Thymus (tissue), 11 donors: ENCODE results near the gene ZBTB20. TPM values are rescaled to one million over a fixed set of nuclear protein-coding genes. Genes with fewer than 3 reads are reported as not detected.

ENCODE experiments used
- DNase-seq, 9 donors: peaks; one replicate each; pipeline ENCODE4 v3.0.0-alpha.2; 2013; ENCODE audit warnings: low spot score in 9 of 9, low read depth in 6 of 9, missing footprints in 1 of 9
- H3K27ac ChIP-seq, 2 donors: one replicate each; pipeline ENCODE4 v1.5.1; 2013; ENCODE audit warnings: control low read depth in 1 of 2, low read depth in 1 of 2, low read length in 1 of 2, mild to moderate bottlenecking in 1 of 2, moderate library complexity in 1 of 2
- H3K27me3 ChIP-seq, 2 donors: one replicate each; pipeline ENCODE4 v1.5.1; 2013; ENCODE audit warnings: low read length in 1 of 2; ENCODE audit not compliant: control insufficient read depth in 2 of 2, insufficient read depth in 1 of 2
- H3K36me3 ChIP-seq, 2 donors: one replicate each; pipeline ENCODE4 v1.5.1; 2013; ENCODE audit warnings: low read length in 1 of 2, mild to moderate bottlenecking in 1 of 2, moderate library complexity in 1 of 2; ENCODE audit not compliant: control insufficient read depth in 2 of 2, insufficient read depth in 2 of 2
- H3K4me1 ChIP-seq, 2 donors: one replicate each; pipeline ENCODE4 v1.5.1; 2013; ENCODE audit warnings: low read length in 2 of 2; ENCODE audit not compliant: control insufficient read depth in 2 of 2, insufficient read depth in 2 of 2
- H3K4me3 ChIP-seq, 2 donors: one replicate each; pipeline ENCODE4 v1.5.1; 2013; ENCODE audit warnings: low read length in 2 of 2, control low read depth in 1 of 2, mild to moderate bottlenecking in 1 of 2
- H3K9me3 ChIP-seq, 2 donors: one replicate each; pipeline ENCODE4 v1.5.1; 2013; ENCODE audit warnings: low read length in 1 of 2, mild to moderate bottlenecking in 1 of 2; ENCODE audit not compliant: control insufficient read depth in 2 of 2, insufficient read depth in 1 of 2
- WGBS: extraction: QIAGEN DNeasy Blood & Tissue Kit; methylation state at CpG from one replicate; pipeline ENCODE4 v1.1.7; 2013; 5-methylcytosine and 5-hydroxymethylcytosine counted together
- polyA plus RNA-seq: library from polyadenylated mRNA; stranded (reverse); fragments of 200-250 nt; gene quantifications from one replicate; pipeline ENCODE4 v1.2.3, GENCODE V29; 2013
- total RNA-seq: library from RNA; stranded (reverse); fragments of 120-200 nt; gene quantifications from one replicate; pipeline ENCODE4 v1.2.4, GENCODE V29; 2013
- donor health status: healthy.

The ZBTB20 gene
- total and polyA plus RNA-seq, 2 donors = 1.2 to 8.9 TPM

- Histone ChIP-seq H3K36me3 (no peaks in the 10 kb centered on the region), H3K27me3 (no peaks in the 10 kb centered on the region), H3K4me1 (no peaks in the 10 kb centered on the region), H3K27ac (no peak overlapping the region), H3K9me3 (no peaks in the 10 kb centered on the region), H3K4me3 (no peak overlapping the region)
- no peak for DNase-seq
- 97% methylated on average over 3 of the region's 3 CpGs for WGBS
These were observed 574.6 kb downstream of the ZBTB20 start for GRCh38 chr3:114572364-114573062.

DNA sequence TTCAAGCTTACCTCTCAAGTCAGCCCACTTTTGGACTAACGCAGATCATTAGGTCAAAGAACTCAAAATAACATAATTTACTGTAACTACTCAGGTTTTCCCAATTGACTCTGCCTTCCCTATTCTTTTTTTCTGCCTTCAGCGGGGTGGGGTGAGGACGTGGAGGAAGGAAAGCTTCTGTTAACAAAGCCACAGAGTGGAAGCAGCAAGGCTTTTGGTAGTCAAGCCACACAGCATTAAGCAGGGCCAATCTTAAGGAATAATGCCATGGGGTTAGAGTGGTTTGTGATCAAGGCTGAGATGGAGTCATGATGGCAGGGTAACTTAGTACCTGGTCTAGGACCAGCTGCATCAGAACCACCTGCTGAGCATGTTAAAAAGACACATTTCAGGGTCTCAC is 575.7 kb downstream of the ZBTB20 start:
- Histone ChIP-seq H3K9me3 (no peaks in the 10 kb centered on the region), H3K36me3 (no peaks in the 10 kb centered on the region), H3K4me1 (no peaks in the 10 kb centered on the region), H3K27ac (no peak overlapping the region), H3K27me3 (no peaks in the 10 kb centered on the region), H3K4me3 (no peak overlapping the region)
- 95% methylated on average over 3 of the region's 3 CpGs for WGBS
- DNase-seq = no peak

GRCh38 chr3:114569186-114569585 is 577.9 kb downstream of the ZBTB20 start:
- no peaks in the 10 kb centered on the region for H3K9me3 ChIP-seq
- no peak overlapping the region for H3K27ac ChIP-seq
- WGBS = 88% methylated on average over 2 of the region's 2 CpGs
- no peaks in the 10 kb centered on the region for H3K27me3 ChIP-seq
- H3K4me1 ChIP-seq = no peaks in the 10 kb centered on the region
- no peak overlapping the region for H3K4me3 ChIP-seq
- DNase-seq = no peak
- H3K36me3 ChIP-seq = no peaks in the 10 kb centered on the region

- H3K27me3 ChIP-seq = no peaks in the 10 kb centered on the region
- H3K27ac ChIP-seq = no peak overlapping the region
- DNase-seq = no peak
- H3K36me3 ChIP-seq = no peaks in the 10 kb centered on the region
- WGBS = 98% methylated on average over 2 of the region's 2 CpGs
- no peaks in the 10 kb centered on the region for H3K4me1 ChIP-seq
- H3K4me3 ChIP-seq = no peak overlapping the region
- no peaks in the 10 kb centered on the region for H3K9me3 ChIP-seq
These were observed 579.3 kb downstream of the ZBTB20 start for GRCh38 chr3:114567771-114568170.

- H3K4me1 ChIP-seq = no peaks in the 10 kb centered on the region
These were observed 580.3 kb downstream of the ZBTB20 start for GRCh38 chr3:114566767-114567166.

GRCh38 chr3:114566162-114566755 is 580.8 kb downstream of the ZBTB20 start:
- no peaks in the 10 kb centered on the region for H3K36me3 ChIP-seq
- no peak overlapping the region for H3K4me3 ChIP-seq
- H3K9me3 ChIP-seq = no peaks in the 10 kb centered on the region
- H3K27me3 ChIP-seq = no peaks in the 10 kb centered on the region
- H3K27ac ChIP-seq = no peak overlapping the region
- WGBS = 84% methylated on average over 5 of the region's 5 CpGs
- DNase-seq = no peak
- no peaks in the 10 kb centered on the region for H3K4me1 ChIP-seq

More at GRCh38 chr3:114566767-114567166, 580.3 kb downstream of the ZBTB20 start:
- no peak overlapping the region for H3K4me3 ChIP-seq
- DNase-seq = no peak
- H3K9me3 ChIP-seq = no peaks in the 10 kb centered on the region
- H3K27me3 ChIP-seq = no peaks in the 10 kb centered on the region
- H3K36me3 ChIP-seq = no peaks in the 10 kb centered on the region
- no peak overlapping the region for H3K27ac ChIP-seq

- Histone ChIP-seq H3K36me3 (no peaks in the 10 kb centered on the region), H3K4me1 (no peaks in the 10 kb centered on the region), H3K27me3 (no peaks in the 10 kb centered on the region), H3K9me3 (no peaks in the 10 kb centered on the region), H3K4me3 (no peak overlapping the region), H3K27ac (no peak overlapping the region)
- WGBS = 97% methylated on average over 8 of the region's 8 CpGs
- DNase-seq = no peak
These were observed 581.9 kb downstream of the ZBTB20 start for GRCh38 chr3:114565216-114565615.

GRCh38 chr3:114563720-114564119 is 583.4 kb downstream of the ZBTB20 start:
- Histone ChIP-seq H3K4me1 (no peaks in the 10 kb centered on the region), H3K27me3 (no peaks in the 10 kb centered on the region), H3K9me3 (no peaks in the 10 kb centered on the region), H3K4me3 (no peak overlapping the region), H3K36me3 (no peaks in the 10 kb centered on the region), H3K27ac (no peak overlapping the region)
- no peak for DNase-seq
- WGBS = 96% methylated on average over 2 of the region's 2 CpGs

DNA sequence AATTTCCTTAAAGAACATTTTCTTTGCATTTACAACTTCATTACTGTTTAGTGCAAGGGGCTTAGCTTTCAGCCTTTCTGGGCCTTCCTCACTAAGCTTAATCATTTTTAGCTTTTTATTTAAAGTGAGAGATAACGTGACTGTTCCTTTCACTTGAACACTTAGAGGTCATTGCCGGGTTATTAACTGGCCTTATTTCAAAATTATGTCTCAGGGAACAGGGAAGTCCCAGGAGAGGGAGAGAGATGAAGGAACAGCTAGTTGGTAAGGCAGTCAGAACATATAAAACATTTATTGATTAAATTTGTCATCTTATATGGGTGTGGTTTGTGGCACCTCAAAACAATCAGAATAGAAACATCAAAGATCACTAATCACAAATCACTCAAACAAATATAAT is 584.5 kb downstream of the ZBTB20 start:
- H3K4me1 ChIP-seq = no peaks in the 10 kb centered on the region
- no peak for DNase-seq
- WGBS = 96% methylated on average over 2 of the region's 2 CpGs
- H3K27me3 ChIP-seq = no peaks in the 10 kb centered on the region
- no peaks in the 10 kb centered on the region for H3K36me3 ChIP-seq
- no peak overlapping the region for H3K4me3 ChIP-seq
- no peaks in the 10 kb centered on the region for H3K9me3 ChIP-seq
- no peak overlapping the region for H3K27ac ChIP-seq
